GM12892 (cell line): ENCODE results near the gene DIMT1.

Source experiments
- POLR2A ChIP-seq: IDR thresholded peaks from 2 replicates; pipeline ENCODE4 v1.6.1; 2011; ENCODE audit warnings: low read depth, low read length, control low read depth
- POLR2AphosphoS5 ChIP-seq: IDR thresholded peaks from 2 replicates; pipeline ENCODE4 v1.6.1; 2011; ENCODE audit warnings: low read depth, low read length, control low read depth
- TAF1 ChIP-seq: IDR thresholded peaks from 2 replicates; pipeline ENCODE4 v1.6.1; 2011; ENCODE audit warnings: low read depth, mild to moderate bottlenecking, control low read depth, low read length, borderline replicate concordance

DNA sequence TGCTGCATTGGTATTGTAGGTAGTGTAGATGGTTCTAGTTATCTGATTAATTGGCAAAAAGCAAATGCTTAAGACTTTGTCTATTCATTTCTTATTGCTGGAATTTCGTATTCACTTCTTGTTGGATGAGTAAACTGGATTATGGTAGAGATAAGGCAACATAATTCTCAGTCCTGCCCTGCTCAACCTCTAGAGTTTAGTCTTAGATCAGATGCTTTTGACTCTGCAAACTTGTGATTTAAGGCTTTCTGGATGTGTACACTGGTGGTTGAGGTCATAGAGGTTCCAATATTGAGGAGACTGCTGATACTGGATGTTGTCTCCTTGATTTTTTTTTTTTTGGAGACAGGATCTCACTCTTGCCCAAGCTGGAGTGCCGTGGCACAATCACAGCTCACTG lies 62.7 kb downstream of the DIMT1 start:
- TF ChIP-seq POLR2A (no peak), POLR2AphosphoS5 (no peak), TAF1 (no peak)
